HepG2 (cell line): ENCODE measurements around the gene CALD1. TPM values are rescaled to one million over a fixed set of nuclear protein-coding genes. Genes with fewer than 3 reads are reported as not detected.

ENCODE experiments used
- ADNP ChIP-seq: sonication (generic); formaldehyde crosslinking; IDR thresholded peaks from 2 replicates; pipeline ENCODE4 v1.4.0; 2020; ENCODE audit warnings: missing genetic modification reagents
- MIXL1 ChIP-seq: IDR thresholded peaks from 2 replicates; pipeline ENCODE4 v1.6.1; 2016
- NAIF1 ChIP-seq: sonication (generic); formaldehyde crosslinking; IDR thresholded peaks from 2 replicates; pipeline ENCODE4 v1.5.0; 2020; ENCODE audit warnings: mild to moderate bottlenecking, missing genetic modification reagents, borderline replicate concordance
- PHF5A ChIP-seq: IDR thresholded peaks from one replicate; pipeline ENCODE4 v1.6.1; 2018; ENCODE audit warnings: low read depth, missing genetic modification reagents; ENCODE audit not compliant: unreplicated experiment
- PITX1 ChIP-seq: sonication (generic); formaldehyde crosslinking; IDR thresholded peaks from 2 replicates; pipeline ENCODE4 v1.5.1; 2020; ENCODE audit warnings: mild to moderate bottlenecking, missing genetic modification reagents
- SP140L ChIP-seq: sonication (generic); formaldehyde crosslinking; IDR thresholded peaks from 2 replicates; pipeline ENCODE4 v1.4.0; 2020; ENCODE audit warnings: missing genetic modification reagents, borderline replicate concordance
- ZFX ChIP-seq: sonication (generic); formaldehyde crosslinking; IDR thresholded peaks from 2 replicates; pipeline ENCODE4 v1.4.0; 2020; ENCODE audit warnings: mild to moderate bottlenecking, low read depth, missing genetic modification reagents, moderate library complexity
- ZNF180 ChIP-seq: sonication (generic); formaldehyde crosslinking; IDR thresholded peaks from 2 replicates; pipeline ENCODE4 v1.4.0; 2020; ENCODE audit warnings: low read depth, missing genetic modification reagents, borderline replicate concordance
- ZNF205 ChIP-seq: IDR thresholded peaks from 2 replicates; pipeline ENCODE4 v1.6.1; 2018; ENCODE audit warnings: missing biosample characterization, missing genetic modification reagents
- ZNF703 ChIP-seq: sonication (generic); formaldehyde crosslinking; IDR thresholded peaks from 2 replicates; pipeline ENCODE4 v1.5.1; 2020; ENCODE audit warnings: missing genetic modification reagents, mild to moderate bottlenecking, moderate library complexity, borderline replicate concordance
- polyA plus RNA-seq, 8 experiments: library from polyadenylated mRNA; depleted of rRNA in 3 of 8; stranded (reverse) in 7 of 8; unstranded in 1 of 8; fragments of >200 nt; fragmentation: Illumina TruSeq in 4 of 8; extraction: Trizol in 4 of 8; gene quantifications; 2 replicates each; pipeline versions ENCODE4 v1.2.1 to v1.2.3, GENCODE V29; 2011 to 2016; ENCODE audit warnings: low read depth in 4 of 8, missing spikeins in 1 of 8, mixed read lengths in 1 of 8; ENCODE audit not compliant: insufficient read depth in 1 of 8
- total RNA-seq, 5 experiments: library from RNA; depleted of rRNA; stranded (reverse); fragments of >200 nt; fragmentation: Illumina TruSeq; extraction: Trizol; gene quantifications; 2 replicates each; pipeline ENCODE4 v1.2.3, GENCODE V29; 2016; ENCODE audit warnings: low read depth in 1 of 5
- TF ChIP-seq, protein P1 (sequence below): IDR thresholded peaks from 2 replicates; pipeline ENCODE4 v1.6.1; 2012; ENCODE audit warnings: inconsistent platforms
- TF ChIP-seq, protein P2 (sequence below): sonication (generic); formaldehyde crosslinking; IDR thresholded peaks from 2 replicates; pipeline ENCODE4 v1.8.1; 2023; ENCODE audit warnings: mild to moderate bottlenecking, moderate library complexity, missing genetic modification reagents
- TF ChIP-seq, protein P3 (sequence below): sonication (generic); formaldehyde crosslinking; IDR thresholded peaks from 2 replicates; pipeline ENCODE4 v1.5.1; 2020; ENCODE audit warnings: mild to moderate bottlenecking, missing genetic modification reagents, moderate library complexity
- TF ChIP-seq, protein P4 (sequence below): sonication (generic); formaldehyde crosslinking; IDR thresholded peaks from 2 replicates; pipeline ENCODE4 v1.4.0; 2020; ENCODE audit warnings: missing genetic modification reagents, borderline replicate concordance
- TF ChIP-seq, protein P5 (sequence below): sonication (generic); formaldehyde crosslinking; conservative IDR thresholded peaks from 2 replicates; pipeline ENCODE4 v1.4.0; 2020; ENCODE audit warnings: missing genetic modification reagents
- TF ChIP-seq, protein P6 (sequence below): sonication (generic); formaldehyde crosslinking; IDR thresholded peaks from 2 replicates; pipeline ENCODE4 v1.5.0; 2020; ENCODE audit warnings: missing genetic modification reagents

CALD1 gene
- total and polyA plus RNA-seq, 2 of the 13 experiments (the other 11 are each of a cell fraction or from before 2014, with no cell fraction given): 53.0 to 112 TPM

DNA sequence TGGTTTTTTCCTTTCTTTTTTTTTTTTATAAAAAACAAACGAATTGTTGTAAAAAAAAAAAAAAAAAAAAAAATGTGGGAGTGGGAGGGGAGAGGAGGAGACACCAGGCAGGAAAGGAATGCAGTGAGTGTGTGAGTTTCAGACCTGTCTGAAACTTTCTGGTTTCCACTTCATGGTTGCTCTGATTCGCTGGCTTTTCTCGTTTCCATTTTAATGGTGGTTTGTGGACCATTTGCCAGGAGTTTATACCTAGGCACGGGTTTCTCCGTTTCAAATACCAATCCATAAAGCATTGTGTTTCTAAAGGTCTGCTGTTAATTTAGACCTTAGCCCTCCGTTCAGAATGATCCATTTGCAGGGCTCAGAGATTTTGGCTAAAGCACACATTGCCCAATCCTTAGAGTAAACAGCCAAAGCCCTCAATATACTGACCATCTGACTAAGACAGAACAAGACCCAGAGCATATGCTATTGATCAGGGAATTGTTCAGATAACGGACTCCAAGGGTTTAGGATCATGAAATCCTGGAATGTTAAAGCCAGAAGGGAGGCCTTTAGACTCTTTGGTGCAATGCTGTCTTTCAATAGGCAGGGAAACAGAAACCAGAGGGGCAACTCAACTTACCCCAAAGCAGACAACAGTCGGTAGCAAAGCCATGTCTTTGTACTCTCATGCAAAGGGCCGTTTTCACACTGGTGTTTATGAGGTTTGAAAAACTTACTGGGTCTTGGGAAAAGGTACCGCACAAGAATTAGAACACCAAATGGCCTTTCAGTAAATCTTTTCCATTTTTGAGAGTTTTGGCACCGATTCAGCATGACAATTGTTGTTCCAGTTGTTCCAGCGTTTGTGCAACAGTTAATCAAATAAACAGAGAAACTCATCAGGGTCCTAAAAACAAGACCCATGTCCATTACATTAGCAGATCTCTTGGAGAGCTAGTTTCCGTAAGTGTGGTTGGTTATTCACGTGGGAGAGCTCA is 112.6 kb downstream of the CALD1 start (continued):
- TF ChIP-seq PITX1 (CRISPR knock-in tag) (peak; percentile 96), ZNF180 (CRISPR knock-in tag) (no peak), ADNP (CRISPR knock-in tag) (no peak), MIXL1 (CRISPR knock-in tag) (peak; percentile 58; the same call in 1 of the 2 replicates), NAIF1 (peak; percentile 68; the same call in 1 of the 2 replicates), ZFX (no peak), SP140L (CRISPR knock-in tag) (no peak), PHF5A (CRISPR knock-in tag) (no peak), ZNF205 (CRISPR knock-in tag) (peak; percentile 53; the same call in 1 of the 2 replicates), ZNF703 (CRISPR knock-in tag) (no peak)
- TF ChIP-seq, protein P1, sequence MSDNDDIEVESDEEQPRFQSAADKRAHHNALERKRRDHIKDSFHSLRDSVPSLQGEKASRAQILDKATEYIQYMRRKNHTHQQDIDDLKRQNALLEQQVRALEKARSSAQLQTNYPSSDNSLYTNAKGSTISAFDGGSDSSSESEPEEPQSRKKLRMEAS: no peak
- TF ChIP-seq, protein P2, sequence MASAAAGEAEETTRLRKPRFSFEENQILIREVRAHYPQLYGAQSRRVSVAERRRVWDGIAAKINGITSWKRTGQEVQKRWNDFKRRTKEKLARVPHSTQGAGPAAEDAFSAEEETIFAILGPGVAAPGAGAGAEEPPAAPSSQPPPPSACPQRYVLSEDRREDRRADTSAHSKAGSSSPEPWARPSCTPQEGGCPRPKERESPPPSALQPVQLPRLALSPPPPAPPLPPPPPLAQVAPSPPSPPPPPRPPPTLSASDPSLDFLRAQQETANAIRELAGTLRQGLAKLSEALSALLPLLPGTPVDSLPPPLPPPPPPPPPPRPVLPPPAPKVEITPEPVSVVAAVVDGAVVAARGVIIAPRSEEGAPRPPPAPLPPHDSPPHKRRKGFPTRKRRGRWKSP (CRISPR knock-in tag): peak; percentile 78; the same call in 1 of the 2 replicates
- TF ChIP-seq, protein P3, sequence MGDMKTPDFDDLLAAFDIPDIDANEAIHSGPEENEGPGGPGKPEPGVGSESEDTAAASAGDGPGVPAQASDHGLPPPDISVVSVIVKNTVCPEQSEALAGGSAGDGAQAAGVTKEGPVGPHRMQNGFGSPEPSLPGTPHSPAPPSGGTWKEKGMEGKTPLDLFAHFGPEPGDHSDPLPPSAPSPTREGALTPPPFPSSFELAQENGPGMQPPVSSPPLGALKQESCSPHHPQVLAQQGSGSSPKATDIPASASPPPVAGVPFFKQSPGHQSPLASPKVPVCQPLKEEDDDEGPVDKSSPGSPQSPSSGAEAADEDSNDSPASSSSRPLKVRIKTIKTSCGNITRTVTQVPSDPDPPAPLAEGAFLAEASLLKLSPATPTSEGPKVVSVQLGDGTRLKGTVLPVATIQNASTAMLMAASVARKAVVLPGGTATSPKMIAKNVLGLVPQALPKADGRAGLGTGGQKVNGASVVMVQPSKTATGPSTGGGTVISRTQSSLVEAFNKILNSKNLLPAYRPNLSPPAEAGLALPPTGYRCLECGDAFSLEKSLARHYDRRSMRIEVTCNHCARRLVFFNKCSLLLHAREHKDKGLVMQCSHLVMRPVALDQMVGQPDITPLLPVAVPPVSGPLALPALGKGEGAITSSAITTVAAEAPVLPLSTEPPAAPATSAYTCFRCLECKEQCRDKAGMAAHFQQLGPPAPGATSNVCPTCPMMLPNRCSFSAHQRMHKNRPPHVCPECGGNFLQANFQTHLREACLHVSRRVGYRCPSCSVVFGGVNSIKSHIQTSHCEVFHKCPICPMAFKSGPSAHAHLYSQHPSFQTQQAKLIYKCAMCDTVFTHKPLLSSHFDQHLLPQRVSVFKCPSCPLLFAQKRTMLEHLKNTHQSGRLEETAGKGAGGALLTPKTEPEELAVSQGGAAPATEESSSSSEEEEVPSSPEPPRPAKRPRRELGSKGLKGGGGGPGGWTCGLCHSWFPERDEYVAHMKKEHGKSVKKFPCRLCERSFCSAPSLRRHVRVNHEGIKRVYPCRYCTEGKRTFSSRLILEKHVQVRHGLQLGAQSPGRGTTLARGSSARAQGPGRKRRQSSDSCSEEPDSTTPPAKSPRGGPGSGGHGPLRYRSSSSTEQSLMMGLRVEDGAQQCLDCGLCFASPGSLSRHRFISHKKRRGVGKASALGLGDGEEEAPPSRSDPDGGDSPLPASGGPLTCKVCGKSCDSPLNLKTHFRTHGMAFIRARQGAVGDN (CRISPR knock-in tag): no peak; the same call in 1 of the 2 replicates
- TF ChIP-seq, protein P4, sequence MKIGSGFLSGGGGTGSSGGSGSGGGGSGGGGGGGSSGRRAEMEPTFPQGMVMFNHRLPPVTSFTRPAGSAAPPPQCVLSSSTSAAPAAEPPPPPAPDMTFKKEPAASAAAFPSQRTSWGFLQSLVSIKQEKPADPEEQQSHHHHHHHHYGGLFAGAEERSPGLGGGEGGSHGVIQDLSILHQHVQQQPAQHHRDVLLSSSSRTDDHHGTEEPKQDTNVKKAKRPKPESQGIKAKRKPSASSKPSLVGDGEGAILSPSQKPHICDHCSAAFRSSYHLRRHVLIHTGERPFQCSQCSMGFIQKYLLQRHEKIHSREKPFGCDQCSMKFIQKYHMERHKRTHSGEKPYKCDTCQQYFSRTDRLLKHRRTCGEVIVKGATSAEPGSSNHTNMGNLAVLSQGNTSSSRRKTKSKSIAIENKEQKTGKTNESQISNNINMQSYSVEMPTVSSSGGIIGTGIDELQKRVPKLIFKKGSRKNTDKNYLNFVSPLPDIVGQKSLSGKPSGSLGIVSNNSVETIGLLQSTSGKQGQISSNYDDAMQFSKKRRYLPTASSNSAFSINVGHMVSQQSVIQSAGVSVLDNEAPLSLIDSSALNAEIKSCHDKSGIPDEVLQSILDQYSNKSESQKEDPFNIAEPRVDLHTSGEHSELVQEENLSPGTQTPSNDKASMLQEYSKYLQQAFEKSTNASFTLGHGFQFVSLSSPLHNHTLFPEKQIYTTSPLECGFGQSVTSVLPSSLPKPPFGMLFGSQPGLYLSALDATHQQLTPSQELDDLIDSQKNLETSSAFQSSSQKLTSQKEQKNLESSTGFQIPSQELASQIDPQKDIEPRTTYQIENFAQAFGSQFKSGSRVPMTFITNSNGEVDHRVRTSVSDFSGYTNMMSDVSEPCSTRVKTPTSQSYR: no peak
- TF ChIP-seq, protein P5, sequence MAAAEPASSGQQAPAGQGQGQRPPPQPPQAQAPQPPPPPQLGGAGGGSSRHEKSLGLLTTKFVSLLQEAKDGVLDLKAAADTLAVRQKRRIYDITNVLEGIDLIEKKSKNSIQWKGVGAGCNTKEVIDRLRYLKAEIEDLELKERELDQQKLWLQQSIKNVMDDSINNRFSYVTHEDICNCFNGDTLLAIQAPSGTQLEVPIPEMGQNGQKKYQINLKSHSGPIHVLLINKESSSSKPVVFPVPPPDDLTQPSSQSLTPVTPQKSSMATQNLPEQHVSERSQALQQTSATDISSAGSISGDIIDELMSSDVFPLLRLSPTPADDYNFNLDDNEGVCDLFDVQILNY (CRISPR knock-in tag): no peak
- TF ChIP-seq, protein P6, sequence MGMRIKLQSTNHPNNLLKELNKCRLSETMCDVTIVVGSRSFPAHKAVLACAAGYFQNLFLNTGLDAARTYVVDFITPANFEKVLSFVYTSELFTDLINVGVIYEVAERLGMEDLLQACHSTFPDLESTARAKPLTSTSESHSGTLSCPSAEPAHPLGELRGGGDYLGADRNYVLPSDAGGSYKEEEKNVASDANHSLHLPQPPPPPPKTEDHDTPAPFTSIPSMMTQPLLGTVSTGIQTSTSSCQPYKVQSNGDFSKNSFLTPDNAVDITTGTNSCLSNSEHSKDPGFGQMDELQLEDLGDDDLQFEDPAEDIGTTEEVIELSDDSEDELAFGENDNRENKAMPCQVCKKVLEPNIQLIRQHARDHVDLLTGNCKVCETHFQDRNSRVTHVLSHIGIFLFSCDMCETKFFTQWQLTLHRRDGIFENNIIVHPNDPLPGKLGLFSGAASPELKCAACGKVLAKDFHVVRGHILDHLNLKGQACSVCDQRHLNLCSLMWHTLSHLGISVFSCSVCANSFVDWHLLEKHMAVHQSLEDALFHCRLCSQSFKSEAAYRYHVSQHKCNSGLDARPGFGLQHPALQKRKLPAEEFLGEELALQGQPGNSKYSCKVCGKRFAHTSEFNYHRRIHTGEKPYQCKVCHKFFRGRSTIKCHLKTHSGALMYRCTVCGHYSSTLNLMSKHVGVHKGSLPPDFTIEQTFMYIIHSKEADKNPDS (CRISPR knock-in tag): 0 out of 2 replicates have a peak, but pooled peaks have one; percentile 47
